Stomach (tissue), 4 donors: ENCODE results near the gene ACAD10.

Source experiments
- POLR2A ChIP-seq, 4 donors: fragments of 450-650 bp; IDR thresholded peaks; one replicate each; pipeline ENCODE4 v1.6.1; 2016; ENCODE audit warnings: antibody characterized with exemption in 4 of 4, control low read depth in 2 of 4, mild to moderate bottlenecking in 1 of 4, moderate library complexity in 1 of 4
- POLR2AphosphoS5 ChIP-seq, 3 donors: sonication (generic); formaldehyde crosslinking; IDR thresholded peaks; one replicate each; pipeline ENCODE4 v1.6.1; 2016; ENCODE audit warnings: antibody characterized with exemption in 3 of 3
- TF ChIP-seq, protein P1 (sequence below), 7 experiments: fragments of 450-650 bp in 4 of 7; fragments of 200-600 bp in 3 of 7; sonication (generic) in 3 of 7; IDR thresholded peaks; one replicate each; pipeline ENCODE4 v1.5.1; 2016 to 2019; ENCODE audit warnings: antibody characterized with exemption in 7 of 7, control low read depth in 2 of 7, mild to moderate bottlenecking in 1 of 7

DNA sequence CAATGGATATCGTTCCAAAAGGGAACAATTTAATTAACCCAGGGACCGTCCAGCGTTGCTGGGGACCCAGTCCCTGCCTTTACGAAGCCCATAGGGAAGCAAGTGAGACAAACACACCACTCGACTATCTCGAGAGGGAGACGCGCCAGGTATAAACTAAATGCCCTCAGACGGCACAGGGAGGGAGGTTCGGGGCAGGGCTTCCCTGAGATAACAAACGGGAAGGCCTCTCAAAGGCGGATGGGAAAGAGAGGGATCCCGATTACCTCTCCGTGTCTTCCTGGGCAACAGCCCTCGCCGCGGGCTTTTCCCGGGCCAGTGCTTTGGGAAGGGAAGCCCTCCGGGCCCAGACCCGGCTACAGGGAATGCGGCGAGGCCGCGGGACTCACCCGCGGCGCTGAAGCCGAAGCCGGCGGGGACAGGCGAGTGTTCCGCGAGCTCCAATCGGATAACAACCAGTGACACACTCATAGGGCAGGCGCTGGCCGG lies 487 bp upstream of the ACAD10 start:
- TF ChIP-seq POLR2A (IDR thresholded peaks at IDR 0.05) (no peak), POLR2AphosphoS5 (IDR thresholded peaks at IDR 0.05) (no peak)
- TF ChIP-seq, protein P1, sequence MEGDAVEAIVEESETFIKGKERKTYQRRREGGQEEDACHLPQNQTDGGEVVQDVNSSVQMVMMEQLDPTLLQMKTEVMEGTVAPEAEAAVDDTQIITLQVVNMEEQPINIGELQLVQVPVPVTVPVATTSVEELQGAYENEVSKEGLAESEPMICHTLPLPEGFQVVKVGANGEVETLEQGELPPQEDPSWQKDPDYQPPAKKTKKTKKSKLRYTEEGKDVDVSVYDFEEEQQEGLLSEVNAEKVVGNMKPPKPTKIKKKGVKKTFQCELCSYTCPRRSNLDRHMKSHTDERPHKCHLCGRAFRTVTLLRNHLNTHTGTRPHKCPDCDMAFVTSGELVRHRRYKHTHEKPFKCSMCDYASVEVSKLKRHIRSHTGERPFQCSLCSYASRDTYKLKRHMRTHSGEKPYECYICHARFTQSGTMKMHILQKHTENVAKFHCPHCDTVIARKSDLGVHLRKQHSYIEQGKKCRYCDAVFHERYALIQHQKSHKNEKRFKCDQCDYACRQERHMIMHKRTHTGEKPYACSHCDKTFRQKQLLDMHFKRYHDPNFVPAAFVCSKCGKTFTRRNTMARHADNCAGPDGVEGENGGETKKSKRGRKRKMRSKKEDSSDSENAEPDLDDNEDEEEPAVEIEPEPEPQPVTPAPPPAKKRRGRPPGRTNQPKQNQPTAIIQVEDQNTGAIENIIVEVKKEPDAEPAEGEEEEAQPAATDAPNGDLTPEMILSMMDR (IDR thresholded peaks at IDR 0.05) = no peak
